Upper lobe of right lung (tissue), 1 donor: Measurements from ENCODE around the gene MANF. TPM values are rescaled to one million over a fixed set of nuclear protein-coding genes. Genes with fewer than 3 reads are reported as not detected.

Experiments used
- ATAC-seq: fragments of 200-7000 bp; cut with Tn5 transposase; one replicate; pipeline ENCODE4 v1.9.1; 2020; ENCODE audit warnings: mild to moderate bottlenecking, moderate library complexity
- DNase-seq: peaks from one replicate; pipeline ENCODE4 v3.0.0-alpha.2; 2020
- H3K27ac ChIP-seq: fragments of 200-600 bp; one replicate; pipeline ENCODE4 v1.8.0; 2022
- H3K27me3 ChIP-seq: fragments of 200-600 bp; one replicate; pipeline ENCODE4 v1.8.0; 2022; ENCODE audit warnings: mild to moderate bottlenecking
- H3K36me3 ChIP-seq: fragments of 200-600 bp; one replicate; pipeline ENCODE4 v1.8.0; 2022
- H3K4me1 ChIP-seq: fragments of 200-600 bp; one replicate; pipeline ENCODE4 v1.8.0; 2022
- H3K4me3 ChIP-seq: fragments of 200-600 bp; one replicate; pipeline ENCODE4 v1.8.0; 2022; ENCODE audit warnings: mild to moderate bottlenecking
- H3K9me3 ChIP-seq: fragments of 200-600 bp; one replicate; pipeline ENCODE4 v1.8.0; 2022
- intact Hi-C: fragments of 100-400 bp; cut with DNase I; formaldehyde crosslinking; loops from one replicate; pipeline ENCODE4 v1.11.0; 2022
- total RNA-seq: library from RNA; stranded (reverse); fragmentation: NEBNext Ultra II Directional; extraction: Animal tissue kit (Norgen Biotek cat#: 25700); gene quantifications from one replicate; pipeline ENCODE4 v1.2.1, GENCODE V29; 2021
- TF ChIP-seq, protein P1 (sequence below): fragments of 200-600 bp; IDR thresholded peaks from one replicate; pipeline ENCODE4 v1.8.0; 2022; ENCODE audit warnings: antibody characterized with exemption
- donor health status: DM: no; HTN: yes; CAD: no; lungs with severe emphysema.

Gene MANF
- total RNA-seq, 1 donor from 2014 or later, result 80.3 TPM

DNA sequence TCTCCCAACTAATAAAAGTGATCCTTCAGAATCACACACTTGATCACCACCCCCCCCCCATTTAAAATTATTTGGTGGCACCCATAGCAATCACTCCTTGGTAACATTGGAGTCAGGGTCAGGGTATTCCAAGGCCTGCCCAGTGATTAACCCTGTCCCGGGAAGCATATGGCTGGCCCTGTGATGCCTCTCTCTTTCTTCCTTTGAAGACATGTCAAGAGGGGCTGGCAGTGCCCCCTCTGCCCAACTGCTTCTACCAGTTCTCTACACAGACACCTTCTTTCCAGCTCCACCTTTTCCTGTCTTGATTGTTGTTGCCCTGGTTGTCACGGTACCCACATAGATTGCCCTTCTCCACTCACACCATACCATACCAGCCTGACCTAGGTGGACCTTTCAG, 30.9 kb upstream of the MANF start:
- intact Hi-C loops, result no loop called here
- no peak overlapping the region for H3K27ac ChIP-seq
- TF ChIP-seq, protein P1, sequence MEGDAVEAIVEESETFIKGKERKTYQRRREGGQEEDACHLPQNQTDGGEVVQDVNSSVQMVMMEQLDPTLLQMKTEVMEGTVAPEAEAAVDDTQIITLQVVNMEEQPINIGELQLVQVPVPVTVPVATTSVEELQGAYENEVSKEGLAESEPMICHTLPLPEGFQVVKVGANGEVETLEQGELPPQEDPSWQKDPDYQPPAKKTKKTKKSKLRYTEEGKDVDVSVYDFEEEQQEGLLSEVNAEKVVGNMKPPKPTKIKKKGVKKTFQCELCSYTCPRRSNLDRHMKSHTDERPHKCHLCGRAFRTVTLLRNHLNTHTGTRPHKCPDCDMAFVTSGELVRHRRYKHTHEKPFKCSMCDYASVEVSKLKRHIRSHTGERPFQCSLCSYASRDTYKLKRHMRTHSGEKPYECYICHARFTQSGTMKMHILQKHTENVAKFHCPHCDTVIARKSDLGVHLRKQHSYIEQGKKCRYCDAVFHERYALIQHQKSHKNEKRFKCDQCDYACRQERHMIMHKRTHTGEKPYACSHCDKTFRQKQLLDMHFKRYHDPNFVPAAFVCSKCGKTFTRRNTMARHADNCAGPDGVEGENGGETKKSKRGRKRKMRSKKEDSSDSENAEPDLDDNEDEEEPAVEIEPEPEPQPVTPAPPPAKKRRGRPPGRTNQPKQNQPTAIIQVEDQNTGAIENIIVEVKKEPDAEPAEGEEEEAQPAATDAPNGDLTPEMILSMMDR, result no peak
- H3K4me3 ChIP-seq, result no peak overlapping the region
- no peaks in the 10 kb centered on the region for H3K36me3 ChIP-seq
- ATAC-seq, result no peak
- H3K27me3 ChIP-seq, result no peaks in the 10 kb centered on the region
- DNase-seq, result no peak
- no peaks in the 10 kb centered on the region for H3K9me3 ChIP-seq
- no peaks in the 10 kb centered on the region for H3K4me1 ChIP-seq

DNA sequence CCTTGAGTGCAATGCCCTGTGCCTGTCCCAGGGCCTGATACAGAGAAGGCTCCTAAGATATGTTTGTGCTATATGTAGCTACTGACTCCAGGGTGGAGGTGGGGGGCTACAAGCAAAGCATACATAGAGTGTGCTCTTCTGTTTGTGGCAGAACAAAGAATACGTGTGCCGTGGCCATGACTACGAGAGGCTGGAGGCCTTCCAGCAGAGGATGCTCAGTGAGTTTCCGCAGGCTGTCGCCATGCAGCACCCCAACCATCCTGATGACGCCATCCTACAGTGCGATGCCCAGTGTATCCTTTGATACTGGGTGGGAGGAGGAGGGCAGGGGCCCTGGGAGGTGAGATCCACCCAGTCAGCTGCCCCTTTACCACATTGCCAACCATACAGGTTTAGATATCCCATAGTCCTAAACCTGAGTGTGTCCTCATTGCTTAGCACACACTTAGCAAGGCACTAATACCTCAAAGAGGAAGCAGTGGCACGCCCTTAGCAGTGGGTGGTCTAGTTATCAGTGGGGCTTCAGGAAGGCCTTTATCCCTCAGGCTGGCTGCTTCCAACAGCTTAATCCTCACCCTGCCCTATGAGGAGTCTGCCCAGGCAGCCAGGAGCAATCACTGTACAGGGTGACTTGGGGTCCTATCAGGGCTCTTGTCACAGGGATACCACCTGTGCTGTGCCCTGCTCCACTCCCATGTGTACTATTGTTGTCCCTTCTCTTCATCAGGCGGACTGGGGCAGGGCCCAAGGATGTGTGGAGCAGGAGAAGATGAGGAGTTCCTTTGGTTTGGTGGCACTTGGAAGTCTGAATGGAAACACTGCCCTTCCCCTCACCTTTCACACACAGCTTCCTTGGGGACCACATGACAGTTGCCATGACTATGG, 30.1 kb upstream of the MANF start:
- H3K9me3 ChIP-seq, result no peaks in the 10 kb centered on the region
- no peak for ATAC-seq
- no peaks in the 10 kb centered on the region for H3K4me1 ChIP-seq
- DNase-seq, result no peak
- no peaks in the 10 kb centered on the region for H3K27me3 ChIP-seq
- H3K4me3 ChIP-seq, result no peak overlapping the region
- H3K27ac ChIP-seq, result no peak overlapping the region
- H3K36me3 ChIP-seq, result no peaks in the 10 kb centered on the region
- TF ChIP-seq, protein P1, result no peak
- intact Hi-C loops, result no loop called here

DNA sequence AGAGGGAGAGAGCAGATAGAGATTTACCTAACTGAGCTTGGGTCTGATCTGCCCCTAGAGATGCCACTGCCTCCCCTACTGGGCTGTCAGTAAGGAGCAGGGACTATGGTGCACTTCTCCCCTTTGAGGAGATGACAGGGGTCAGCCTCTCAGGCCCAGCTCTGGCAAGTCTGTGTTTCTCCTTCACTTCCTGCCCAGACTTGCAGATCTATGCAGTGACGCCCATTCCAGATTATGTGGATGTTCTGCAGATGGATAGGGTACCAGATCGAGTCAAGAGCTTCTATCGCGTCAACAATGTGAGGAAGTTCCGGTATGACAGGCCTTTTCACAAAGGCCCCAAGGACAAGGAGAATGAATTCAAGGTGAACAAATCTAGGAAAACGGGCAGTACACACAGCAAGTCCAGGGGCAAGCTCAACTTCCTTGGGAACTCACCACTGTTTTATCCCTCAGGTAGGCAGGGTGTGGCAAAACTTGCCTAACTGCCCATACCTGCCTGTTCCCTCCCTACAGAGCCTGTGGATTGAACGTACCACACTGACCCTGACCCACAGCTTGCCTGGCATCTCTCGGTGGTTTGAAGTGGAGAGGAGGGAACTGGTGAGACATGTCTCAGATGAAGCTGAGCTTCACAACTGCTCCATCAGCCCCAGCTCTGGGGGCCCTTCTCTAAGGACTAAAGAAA, 29.1 kb upstream of the MANF start:
- intact Hi-C loops, result no loop called here
- Histone ChIP-seq H3K4me3 (no peak overlapping the region), H3K36me3 (no peaks in the 10 kb centered on the region), H3K9me3 (no peaks in the 10 kb centered on the region), H3K27ac (no peak overlapping the region), H3K4me1 (no peaks in the 10 kb centered on the region), H3K27me3 (no peaks in the 10 kb centered on the region)
- TF ChIP-seq, protein P1, result no peak
- no peak for ATAC-seq
- no peak for DNase-seq

DNA sequence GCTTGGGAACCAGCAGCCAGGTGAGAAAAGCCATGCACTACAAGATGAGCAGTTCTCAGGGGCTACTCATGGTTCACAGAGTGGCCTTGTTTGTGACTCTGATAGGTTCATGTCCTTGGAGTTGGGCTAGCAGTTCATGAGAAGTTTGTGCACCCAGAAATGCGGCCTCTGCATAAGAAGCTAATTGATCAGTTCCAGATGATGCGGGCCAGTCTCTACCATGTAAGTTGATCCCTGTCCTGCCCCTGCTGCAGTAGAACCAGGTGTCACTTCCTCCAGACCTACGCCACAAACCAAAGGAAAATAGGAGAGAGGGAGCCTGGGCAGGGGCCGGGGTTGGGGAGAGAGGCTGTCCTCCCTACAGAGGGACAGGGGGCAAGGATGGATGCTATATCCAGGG, 27.2 kb upstream of the MANF start:
- H3K9me3 ChIP-seq, result no peaks in the 10 kb centered on the region
- H3K4me1 ChIP-seq, result no peaks in the 10 kb centered on the region
- intact Hi-C loops, result no loop called here
- H3K4me3 ChIP-seq, result no peak overlapping the region
- H3K27ac ChIP-seq, result no peak overlapping the region
- ATAC-seq, result no peak
- no peaks in the 10 kb centered on the region for H3K36me3 ChIP-seq
- TF ChIP-seq, protein P1, result no peak
- no peak for DNase-seq
- no peaks in the 10 kb centered on the region for H3K27me3 ChIP-seq

DNA sequence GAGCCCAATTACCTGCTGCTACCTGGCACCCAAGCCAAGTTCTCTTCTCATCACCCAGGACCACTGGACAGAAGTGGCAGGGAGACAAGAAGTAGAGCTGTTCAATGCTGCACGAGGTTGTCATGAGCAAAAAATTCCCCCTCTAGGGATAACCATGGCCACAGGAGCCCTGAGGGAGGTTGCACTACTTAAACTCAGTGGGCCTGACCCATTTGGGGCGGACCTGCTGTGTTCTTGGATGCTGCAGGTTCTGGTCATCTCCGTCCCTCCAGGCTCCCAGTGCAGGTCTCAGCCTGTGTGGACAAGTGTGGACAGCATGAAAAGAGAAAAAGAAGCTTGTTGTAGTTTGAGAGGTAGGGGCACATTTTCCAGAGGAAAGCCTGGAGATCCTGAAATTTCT, 26.1 kb upstream of the MANF start:
- no peaks in the 10 kb centered on the region for H3K9me3 ChIP-seq
- intact Hi-C loops, result no loop called here
- H3K4me3 ChIP-seq, result no peak overlapping the region
- H3K27me3 ChIP-seq, result no peaks in the 10 kb centered on the region
- DNase-seq, result no peak
- no peak overlapping the region for H3K27ac ChIP-seq
- ATAC-seq, result no peak
- TF ChIP-seq, protein P1, result no peak
- H3K4me1 ChIP-seq, result no peaks in the 10 kb centered on the region
- H3K36me3 ChIP-seq, result no peaks in the 10 kb centered on the region
